ENCODE measurements around the gene WRNIP1. TPM values are rescaled to one million over a fixed set of nuclear protein-coding genes. Genes with fewer than 3 reads are reported as not detected.
A peak's percentile ranks its signal among the peaks of the same experiment; 100 is the strongest.

The WRNIP1 gene
- total and polyA plus RNA-seq, 2 of the 13 experiments (the other 11 are each of a cell fraction or from before 2014, with no cell fraction given) = 77.7 to 90.3 TPM

GRCh38 chr6:2765896-2766766, 938 bp downstream of the WRNIP1 start (continued):
- TF ChIP-seq ZBTB14 (CRISPR knock-in tag; IDR thresholded peaks at IDR 0.05) = peak; percentile 28; the same call in 1 of the 2 replicates
- 0 out of 2 replicates have a peak, but pooled peaks have one; percentile 59 for TF ChIP-seq ZNF337 (CRISPR knock-in tag; IDR thresholded peaks at IDR 0.05; ENCODE audit: borderline replicate concordance, low read depth)
- TF ChIP-seq TAF1 (CRISPR knock-in tag; IDR thresholded peaks at IDR 0.05) = no peak; the same call in 1 of the 2 replicates
- TF ChIP-seq ZNF749 (CRISPR knock-in tag; IDR thresholded peaks at IDR 0.05; ENCODE audit: borderline replicate concordance) = 0 out of 2 replicates have a peak, but pooled peaks have one; percentile 46
- TF ChIP-seq GABPB1 (CRISPR knock-in tag; IDR thresholded peaks at IDR 0.05) = peak; percentile 58
- TF ChIP-seq HNRNPL (IDR thresholded peaks at IDR 0.05; ENCODE audit: low read depth, low read length) = no peak
- 0 out of 2 replicates have a peak, but pooled peaks have one; percentile 40 for TF ChIP-seq ZNF275 (CRISPR knock-in tag; IDR thresholded peaks at IDR 0.05; ENCODE audit: borderline replicate concordance)
- TF ChIP-seq ZBTB46 (CRISPR knock-in tag; IDR thresholded peaks at IDR 0.05; ENCODE audit: borderline replicate concordance) = 0 out of 2 replicates have a peak, but pooled peaks have one; percentile 53
- TF ChIP-seq TRAFD1 (CRISPR knock-in tag; IDR thresholded peaks at IDR 0.05; ENCODE audit: borderline replicate concordance) = no peak; the same call in 1 of the 2 replicates
- TF ChIP-seq SPEN (CRISPR knock-in tag; IDR thresholded peaks at IDR 0.05; ENCODE audit: low read depth) = no peak; the same call in 1 of the 2 replicates
- TF ChIP-seq ZNF768 (CRISPR knock-in tag; IDR thresholded peaks at IDR 0.05) = peak; percentile 39; the same call in 1 of the 2 replicates
- peak; percentile 46 for TF ChIP-seq JARID2 (CRISPR knock-in tag; IDR thresholded peaks at IDR 0.05; ENCODE audit: insufficient replicate concordance)
- no peak for TF ChIP-seq ZSCAN9 (CRISPR knock-in tag; IDR thresholded peaks at IDR 0.05; ENCODE audit: borderline replicate concordance)
- TF ChIP-seq ZKSCAN5 (CRISPR knock-in tag; IDR thresholded peaks at IDR 0.05) = 0 out of 2 replicates have a peak, but pooled peaks have one; percentile 25
- peak; percentile 52; the same call in 1 of the 2 replicates for TF ChIP-seq ZSCAN31 (CRISPR knock-in tag; IDR thresholded peaks at IDR 0.05; ENCODE audit: low read depth)
- no peak for TF ChIP-seq PTBP1 (IDR thresholded peaks at IDR 0.05; ENCODE audit: low read depth, low read length, poor library complexity, severe bottlenecking)
- TF ChIP-seq MLXIP (CRISPR knock-in tag; IDR thresholded peaks at IDR 0.05; ENCODE audit: borderline replicate concordance) = no peak

All from HepG2 (cell line).